Bone marrow (tissue), 2 donors: ENCODE data around the gene GRAMD1A.
"Not testable (repeated sequence)": the region's sequence is repeated elsewhere in the genome, so short reads cannot be mapped to it uniquely, and the experiment has no call there.

Experiments used
- DNase-seq, 2 donors: peaks; one replicate each; lab custom pipeline; 2025; lab: John Stamatoyannopoulos, UW

GRAMD1A gene

DNA sequence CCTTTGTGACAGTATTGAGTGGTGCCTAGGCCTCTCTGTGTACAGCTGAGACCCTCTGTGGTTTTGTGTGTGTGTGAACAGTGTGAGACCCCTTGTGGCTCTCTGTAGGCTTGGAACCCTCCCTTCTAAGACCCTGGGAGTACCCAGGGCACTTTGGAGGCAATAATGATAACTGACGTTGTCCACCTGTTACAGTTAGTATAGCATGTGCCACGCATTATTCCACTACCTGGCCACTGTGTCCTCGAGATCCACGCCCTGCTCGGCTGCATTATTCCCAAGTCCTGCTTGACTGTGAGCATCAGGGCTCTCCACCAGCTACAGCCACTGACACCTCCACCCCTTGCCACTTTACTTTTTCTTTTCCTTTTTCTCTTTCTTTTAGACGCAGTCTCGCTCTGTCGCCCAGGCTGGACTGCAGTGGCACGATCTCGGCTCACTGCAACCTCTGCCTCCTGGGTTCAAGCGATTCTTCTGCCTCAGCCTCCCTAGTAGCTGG is 2.0 kb downstream of the GRAMD1A start:
- DNase-seq: no peak

GRCh38 chr19:35004517-35005255 is 4.6 kb downstream of the GRAMD1A start:
- DNase-seq: no peak

DNA sequence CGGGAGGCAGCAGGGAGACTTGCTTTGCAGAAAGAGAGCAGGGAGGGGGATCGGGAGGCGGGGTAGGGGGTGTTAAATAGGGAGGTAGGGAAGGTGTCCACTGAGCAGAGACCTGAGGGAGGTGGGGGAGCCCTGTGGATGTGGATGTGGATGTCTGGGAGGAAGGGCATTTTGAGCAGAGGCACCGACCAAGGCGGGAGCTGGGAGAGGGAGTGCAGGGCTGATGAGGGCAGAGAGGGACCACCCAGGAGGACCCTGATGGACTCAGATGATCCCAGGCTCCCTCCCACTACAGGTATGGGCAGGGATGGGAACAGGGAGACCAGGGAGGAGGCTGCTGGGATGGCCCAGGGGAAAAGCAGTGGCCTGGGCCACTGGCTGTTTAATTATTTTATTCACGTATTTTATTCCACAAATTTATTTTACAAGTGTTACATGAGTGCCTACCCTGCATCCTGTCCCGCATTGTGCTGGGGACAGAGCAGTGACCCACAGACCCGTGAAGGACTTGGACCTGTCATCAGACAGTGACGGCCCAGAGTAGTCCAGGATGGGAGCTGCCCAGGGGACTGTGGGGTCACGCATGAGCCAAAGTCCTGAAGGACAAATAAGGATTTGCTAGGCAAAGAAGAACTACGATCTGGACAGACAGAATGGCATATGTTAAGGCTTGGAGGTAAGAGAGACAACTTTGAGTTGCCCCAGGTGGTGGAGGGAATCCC is 5.3 kb downstream of the GRAMD1A start:
- DNase-seq: no peak

DNA sequence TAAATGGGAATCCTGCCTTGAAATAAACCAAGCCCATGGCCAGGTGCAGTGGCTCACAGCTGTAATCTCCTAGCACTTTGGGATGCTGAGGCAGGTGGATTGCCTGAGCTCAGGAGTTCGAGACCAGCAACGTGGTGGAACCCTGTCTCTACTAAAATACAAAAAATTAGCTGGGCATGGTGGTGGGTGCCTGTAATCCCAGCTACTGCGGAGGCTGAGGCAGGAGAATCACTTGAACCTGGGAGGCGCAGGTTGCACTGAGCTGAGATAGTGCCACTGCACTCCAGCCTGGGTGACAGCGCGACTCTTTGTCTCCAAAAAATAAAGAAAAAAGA is 5.9 kb downstream of the GRAMD1A start:
- not testable (repeated sequence) for DNase-seq

DNA sequence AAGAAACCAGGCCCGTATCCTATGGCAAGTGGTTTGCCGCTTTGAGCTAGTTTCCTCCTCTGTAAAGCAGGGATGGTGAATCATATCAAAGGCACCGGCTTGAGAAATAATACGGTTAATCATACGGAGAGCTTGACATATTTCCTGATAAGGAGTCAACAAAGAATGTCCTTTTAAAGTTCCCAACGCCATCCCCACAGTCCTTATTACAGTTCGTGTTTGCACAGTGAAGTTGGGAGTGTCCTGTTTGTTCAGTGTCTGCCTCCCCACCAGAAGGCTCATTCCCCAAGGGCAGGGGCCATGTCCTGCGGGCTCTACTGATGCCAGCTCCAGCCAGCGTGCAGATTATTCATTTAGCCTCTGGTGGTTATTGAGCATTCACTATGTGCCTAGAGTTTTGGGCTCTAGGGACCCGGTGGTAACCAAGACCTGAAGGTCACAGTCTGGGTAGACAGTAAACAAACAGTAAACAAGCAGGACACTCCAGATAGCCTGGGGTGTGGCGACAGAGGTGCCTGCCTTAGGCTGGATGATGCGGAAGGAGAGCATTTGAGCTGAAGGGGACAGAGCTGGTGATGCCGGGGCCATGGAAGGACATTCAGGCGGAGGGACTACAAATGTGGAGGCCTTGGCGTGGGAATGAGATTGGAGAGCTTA is 6.3 kb downstream of the GRAMD1A start:
- DNase-seq: no peak

DNA sequence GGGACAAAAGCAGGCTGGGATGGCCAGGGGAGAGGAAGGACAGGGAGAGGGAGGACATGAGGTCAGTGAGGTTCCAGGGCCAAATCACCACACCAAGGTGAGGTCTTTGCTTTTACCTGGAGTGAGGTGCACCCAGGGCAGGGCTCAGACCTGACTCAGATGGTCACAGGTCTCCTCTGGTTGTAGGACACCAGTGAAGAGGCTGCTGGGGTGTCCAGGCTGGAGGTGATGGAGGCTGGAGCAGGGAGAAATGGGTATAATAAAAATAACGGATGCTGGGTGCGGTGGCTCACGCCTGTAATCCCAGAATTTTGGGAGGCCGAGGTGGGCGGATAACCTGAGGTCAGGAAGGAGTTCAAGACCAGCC is 6.9 kb downstream of the GRAMD1A start:
- DNase-seq: no peak

DNA sequence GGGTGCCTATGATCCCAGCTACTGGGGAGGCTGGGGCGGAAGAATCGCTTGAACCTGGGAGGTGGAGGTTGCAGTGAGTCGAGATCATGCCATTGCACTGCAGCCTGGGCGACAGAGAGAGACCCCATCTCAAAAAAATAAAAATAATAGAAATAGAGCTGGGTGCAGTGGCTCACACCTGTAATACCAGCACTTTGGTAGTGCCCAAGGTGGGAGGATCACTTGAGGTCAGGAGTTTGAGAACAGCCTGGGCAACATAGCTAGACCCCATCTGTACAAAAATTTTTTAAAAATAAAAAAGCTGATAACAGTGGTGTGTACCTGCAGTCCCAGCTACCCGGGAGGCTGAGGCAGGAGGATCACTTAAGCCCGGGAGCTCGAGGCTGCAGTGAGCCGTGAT is 7.3 kb downstream of the GRAMD1A start:
- DNase-seq: not testable (repeated sequence)

DNA sequence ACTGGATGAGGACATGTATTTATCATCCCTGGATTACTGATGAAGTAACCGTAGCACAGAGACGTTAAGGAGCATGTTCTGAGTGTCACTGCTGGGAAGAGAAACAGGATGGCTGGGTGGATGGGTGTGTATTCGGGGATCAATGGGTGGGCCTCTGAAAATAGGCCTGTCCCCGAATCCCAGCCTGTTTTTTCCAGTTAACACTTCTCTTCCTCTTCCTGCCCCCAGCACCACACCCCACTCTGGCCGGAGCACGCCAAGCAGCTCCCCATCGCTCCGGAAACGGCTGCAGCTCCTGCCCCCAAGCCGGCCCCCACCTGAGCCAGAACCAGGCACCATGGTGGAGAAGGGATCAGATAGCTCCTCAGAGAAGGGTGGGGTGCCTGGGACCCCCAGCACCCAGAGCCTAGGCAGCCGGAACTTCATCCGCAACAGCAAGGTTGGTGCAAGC is 8.8 kb downstream of the GRAMD1A start:
- no peak for DNase-seq

- DNase-seq: no peak
These were observed 9.6 kb downstream of the GRAMD1A start for GRCh38 chr19:35009424-35010415.

DNA sequence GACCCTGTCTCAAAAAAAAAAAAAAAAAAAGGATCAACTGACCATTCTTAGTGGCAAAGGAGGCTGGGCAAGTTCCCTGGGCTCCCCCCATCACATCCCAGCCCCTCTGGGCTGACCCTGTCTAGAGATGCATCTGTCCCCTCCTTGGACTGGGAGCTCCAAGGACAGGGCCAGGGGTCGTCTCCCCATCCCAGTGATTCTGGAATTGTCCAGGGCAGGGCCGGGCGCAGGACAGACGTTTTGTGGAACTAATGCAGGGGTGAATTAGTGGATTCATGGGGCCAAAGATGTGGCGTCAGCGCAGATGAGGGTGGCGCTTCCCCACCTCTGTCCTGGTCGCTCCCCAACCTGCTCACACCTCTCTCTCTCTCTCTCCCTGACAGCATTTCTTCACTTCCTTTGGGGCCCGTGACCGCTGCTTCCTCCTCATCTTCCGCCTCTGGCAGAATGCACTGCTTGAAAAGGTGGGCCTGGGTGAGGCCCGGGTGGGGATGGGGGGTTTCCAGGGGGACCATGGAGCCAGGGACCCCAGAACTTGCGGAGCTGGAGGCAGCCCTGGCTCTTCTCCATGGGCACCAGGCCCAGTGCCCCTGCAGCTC is 11.1 kb downstream of the GRAMD1A start:
- DNase-seq: no peak

DNA sequence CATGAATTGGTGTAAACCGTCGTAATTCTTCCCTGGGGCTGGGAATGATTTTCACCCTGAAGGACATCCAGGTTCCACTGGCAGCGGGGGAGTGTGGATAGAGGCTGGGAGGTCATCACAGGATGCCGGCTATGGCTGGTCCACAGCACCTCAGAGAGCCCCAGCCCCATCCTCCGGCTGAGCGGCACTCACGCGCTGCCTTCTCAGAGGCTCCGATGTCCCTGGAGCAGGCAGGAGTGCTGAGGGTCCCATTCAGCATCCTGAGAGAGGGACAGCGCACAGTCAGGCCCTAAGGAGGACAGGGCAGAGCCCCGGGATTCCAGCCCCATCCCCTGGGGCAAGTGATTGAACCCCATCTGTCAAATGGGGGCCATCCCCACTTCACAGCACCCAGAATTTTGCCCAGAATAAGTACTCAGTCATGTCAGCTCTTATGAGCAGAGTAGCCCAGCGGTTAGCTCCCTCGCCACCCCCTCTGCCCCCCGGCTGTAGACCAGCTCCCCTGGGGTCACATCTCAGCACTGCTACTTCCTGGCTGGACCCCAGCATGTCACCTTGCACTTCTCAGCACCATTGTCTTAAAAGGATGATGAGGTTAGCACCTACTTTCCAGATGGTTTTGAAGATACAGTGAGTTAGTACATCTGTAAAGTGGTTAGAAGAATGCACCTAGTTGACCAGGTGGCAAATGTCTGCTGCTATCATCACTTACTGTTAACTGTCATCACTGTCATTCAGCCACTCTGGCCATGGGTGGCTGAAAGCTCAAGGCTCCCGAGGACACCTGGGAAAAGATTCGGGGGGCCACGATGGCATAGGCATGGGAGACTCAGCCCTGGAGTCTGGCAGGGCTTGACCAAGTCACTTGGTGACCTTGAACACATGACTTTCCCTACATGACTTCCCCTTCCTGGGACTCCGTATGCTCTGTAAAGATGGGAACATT is 11.9 kb downstream of the GRAMD1A start:
- DNase-seq: no peak

GRCh38 chr19:35013041-35013819 is 13.1 kb downstream of the GRAMD1A start:
- DNase-seq: peak; percentile 44 to 50

DNA sequence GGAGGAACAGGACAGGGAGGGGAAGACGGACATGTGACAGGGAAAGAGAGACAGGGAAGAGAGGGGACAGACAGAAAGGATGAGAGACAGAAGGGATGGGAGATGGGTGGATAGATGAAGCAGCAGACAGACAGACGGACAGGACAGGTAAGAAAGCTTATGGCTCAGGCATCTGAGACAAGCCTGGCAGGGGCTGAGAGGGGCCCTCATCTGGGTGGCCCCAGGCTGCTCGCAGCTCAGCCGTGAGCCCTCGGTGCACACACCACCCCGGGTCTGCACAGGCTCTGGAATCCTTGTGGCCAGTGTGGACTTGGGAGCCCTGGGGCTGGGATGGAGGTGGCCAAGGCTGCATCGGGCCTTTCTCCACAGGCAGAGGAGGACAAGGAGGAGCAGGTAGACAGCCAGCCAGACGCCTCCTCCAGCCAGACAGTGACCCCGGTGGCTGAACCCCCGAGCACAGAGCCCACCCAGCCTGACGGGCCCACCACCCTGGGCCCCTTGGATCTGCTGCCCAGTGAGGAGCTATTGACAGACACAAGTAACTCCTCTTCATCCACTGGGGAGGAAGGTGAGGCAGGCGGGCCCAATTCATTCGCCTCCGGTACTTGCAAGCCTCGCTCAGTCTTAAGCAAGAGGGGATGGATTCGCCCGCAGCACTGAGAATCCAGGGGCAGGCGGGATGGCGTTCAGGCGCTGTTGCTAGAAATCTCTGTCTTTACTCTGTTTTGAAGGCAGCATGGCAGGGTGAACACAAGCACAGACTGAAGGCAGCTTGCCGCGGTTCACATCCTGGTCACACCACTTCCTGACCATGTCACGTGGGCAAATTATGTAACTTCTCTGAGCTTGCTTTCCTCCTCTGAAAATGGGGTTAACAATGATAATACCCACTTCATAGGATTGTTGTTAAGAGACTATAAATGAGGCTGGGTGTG is 14.0 kb downstream of the GRAMD1A start:
- DNase-seq: peak in 1 of 2 donors; percentile 71

DNA sequence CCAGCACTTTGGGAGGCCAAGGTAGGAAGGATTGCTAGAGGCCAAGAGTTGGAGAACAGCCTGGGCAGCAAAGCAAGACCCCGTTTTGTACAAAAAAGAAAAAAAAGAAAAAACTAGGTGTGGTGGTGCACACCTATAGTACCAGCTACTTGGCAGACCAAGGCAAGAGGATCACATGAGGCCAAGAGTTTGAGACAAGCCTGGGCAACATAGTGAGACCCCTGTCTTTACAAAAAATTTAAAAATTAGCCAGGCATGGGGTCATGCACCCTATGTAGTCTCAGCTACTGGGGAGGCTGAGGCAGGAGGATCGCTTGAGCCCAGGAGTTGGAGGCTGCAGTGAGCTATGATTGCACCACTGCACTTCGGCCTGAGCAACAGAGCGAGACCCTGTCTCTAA is 14.7 kb downstream of the GRAMD1A start:
- not testable (repeated sequence) for DNase-seq

DNA sequence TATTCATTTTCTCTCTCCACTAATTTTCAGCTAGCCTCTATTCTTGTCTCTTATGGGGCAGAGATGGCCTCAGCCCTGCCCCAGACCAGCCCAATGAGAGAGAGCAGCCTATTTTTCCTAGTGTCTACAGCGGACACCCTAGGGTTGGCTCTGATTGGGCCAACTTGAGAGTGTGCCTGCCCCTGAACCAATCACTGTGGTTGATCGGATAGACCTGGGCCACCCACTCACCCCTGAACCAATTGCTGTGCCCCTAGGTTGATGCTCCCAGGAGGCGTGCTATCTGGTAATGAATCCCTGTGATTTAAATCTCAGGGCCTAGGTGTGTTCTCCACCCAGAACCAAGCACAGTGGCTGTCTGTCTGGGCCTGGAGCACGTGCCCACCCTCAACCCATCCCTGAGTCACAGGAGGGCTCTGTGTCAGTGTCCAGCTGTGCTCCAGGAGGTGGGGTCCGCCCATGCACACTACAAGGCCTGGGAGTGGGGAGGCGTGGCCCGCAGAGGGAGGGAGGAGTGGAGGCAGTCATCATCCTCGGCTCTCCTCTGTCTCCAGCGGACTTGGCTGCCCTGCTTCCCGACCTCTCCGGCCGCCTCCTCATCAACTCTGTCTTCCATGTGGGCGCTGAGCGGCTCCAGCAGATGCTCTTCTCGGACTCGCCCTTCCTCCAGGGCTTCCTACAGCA is 15.3 kb downstream of the GRAMD1A start:
- no peak for DNase-seq

GRCh38 chr19:35015954-35016351 is 15.8 kb downstream of the GRAMD1A start:
- no peak for DNase-seq

DNA sequence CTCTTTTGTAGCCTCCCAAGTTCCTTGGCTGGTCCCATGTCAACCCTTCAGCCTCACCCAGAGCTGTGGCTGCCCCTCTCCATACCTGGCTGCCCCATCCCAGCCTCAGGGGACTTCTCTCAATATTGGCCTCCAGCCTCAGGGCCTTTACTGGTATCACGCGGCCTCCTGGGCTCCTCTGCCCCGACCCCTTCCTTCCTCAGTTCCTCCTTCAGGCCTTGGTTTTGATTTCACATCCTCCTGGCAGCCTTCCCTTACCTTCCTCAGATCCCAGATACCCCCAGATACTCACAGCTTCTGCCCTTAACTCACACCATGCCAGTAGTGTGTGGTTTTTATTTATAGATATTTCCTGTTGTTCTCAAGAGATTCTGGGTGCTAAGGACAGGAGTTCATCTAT is 17.4 kb downstream of the GRAMD1A start:
- no peak for DNase-seq

- DNase-seq: no peak
These were observed 18.3 kb downstream of the GRAMD1A start for GRCh38 chr19:35018379-35018778.
